Measurements from ENCODE around the gene ERMN. TPM values are rescaled to one million over a fixed set of nuclear protein-coding genes. Genes with fewer than 3 reads are reported as not detected.
"Not testable (repeated sequence)": the region's sequence is repeated elsewhere in the genome, so short reads cannot be mapped to it uniquely, and the experiment has no call there.

The ERMN gene
- total RNA-seq, 1 donor from 2014 or later, result not detected

DNA sequence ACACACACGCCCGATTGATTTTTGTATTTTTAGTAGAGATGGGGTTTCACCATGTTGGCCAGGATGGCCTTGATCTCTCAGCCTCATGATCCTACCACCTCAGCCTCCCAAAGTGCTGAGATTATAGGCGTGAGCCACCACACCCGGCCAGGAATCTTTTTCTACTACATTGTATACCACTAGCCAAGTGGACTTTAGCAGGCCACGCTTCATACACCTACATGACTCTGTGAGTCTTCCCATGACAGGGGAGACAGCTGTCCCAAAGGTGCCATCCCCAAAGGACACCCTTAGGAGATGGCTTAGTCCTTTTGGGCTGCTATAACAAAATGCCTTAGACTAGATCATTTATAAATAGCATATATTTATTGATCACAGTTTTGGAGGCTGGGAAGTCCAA lies 32.8 kb downstream of the ERMN start:
- no peak for DNase-seq (ENCODE audit: low read depth)

GRCh38 chr2:157291018-157291417 lies 34.6 kb downstream of the ERMN start:
- DNase-seq (ENCODE audit: low read depth), result peak; percentile 25

GRCh38 chr2:157290525-157290924 lies 35.1 kb downstream of the ERMN start:
- DNase-seq (ENCODE audit: low read depth), result no peak

DNA sequence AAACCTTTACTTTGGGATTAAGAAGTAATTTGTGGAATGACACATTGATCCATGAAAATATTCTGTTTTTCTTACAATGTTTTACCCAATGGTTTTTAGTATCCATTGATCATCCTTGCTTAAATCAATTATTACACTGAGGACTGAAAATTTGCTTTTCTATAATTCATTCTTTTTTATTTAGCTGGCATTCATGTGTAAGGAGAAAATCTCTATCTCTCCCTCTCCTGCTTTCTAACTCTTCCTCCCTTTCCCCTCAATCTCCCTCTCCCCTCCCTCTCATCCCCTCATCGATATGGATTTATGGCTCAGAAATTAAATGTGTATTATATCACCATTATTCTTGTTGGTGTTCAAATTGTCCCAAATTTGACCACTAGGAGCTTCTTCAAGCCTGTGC lies 38.5 kb downstream of the ERMN start:
- no peak for DNase-seq (ENCODE audit: low read depth)

DNA sequence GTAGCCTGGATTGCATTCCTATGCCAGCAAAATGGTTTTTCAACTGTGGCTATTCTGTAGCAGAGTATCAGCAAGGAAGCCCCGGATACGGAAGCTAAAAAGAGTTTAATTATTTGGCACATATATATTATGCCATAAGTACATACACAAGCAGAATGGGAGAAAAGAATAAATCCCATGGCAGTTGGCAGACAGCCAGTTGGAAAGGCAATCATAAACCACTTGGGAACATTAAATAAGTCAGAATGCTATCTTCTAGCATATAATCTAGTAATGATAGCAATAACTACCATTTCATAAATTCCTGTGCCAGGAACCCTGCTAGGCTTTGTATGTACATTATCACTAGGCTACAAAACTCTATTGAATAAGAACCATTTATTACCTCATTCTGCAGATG lies 42.2 kb downstream of the ERMN start:
- no peak for DNase-seq (ENCODE audit: low read depth)

DNA sequence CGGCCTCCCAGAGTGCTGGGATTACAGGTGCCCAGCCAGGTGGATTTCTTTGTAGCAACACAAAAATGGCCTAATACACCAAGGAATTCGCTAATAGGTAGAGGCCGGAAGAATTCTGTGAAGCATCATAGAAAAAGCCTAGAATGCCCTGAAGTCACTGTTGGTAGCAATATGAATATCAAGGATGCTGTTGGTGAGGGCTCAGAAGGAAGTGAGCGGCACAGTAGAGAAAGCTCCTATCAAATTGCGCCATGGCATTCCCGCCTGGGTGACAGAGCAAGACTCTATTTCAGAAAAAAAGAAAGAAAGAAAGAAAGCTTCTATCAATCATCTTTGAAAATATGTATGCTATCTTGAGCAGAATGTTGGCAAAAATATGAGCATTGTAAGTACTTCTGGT lies 44.3 kb downstream of the ERMN start:
- DNase-seq (ENCODE audit: low read depth), result no peak

- DNase-seq (ENCODE audit: low read depth), result not testable (repeated sequence)
These were observed 46.3 kb downstream of the ERMN start for GRCh38 chr2:157279311-157279710.

GRCh38 chr2:157271590-157272203 lies 53.9 kb downstream of the ERMN start:
- no peak for DNase-seq (ENCODE audit: low read depth)

DNA sequence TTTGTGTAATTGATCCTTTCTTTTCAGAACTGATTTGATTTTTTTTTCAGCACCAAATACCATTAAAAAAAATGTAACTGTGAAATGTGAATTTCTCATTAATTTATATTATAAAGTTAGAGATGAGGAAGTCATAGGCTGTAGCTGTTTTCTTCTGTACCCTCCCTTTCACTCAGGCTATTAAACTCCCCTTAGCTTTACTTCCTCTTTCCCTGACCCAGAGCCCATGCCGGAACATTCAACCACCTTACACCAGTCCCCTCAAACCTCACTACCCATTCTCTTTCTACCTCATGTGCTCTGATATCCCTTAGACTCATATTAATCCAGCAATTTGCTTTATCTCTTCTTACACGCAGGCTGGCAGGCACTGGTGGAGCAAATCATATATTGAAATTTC lies 55.7 kb downstream of the ERMN start:
- DNase-seq (ENCODE audit: low read depth), result no peak

DNA sequence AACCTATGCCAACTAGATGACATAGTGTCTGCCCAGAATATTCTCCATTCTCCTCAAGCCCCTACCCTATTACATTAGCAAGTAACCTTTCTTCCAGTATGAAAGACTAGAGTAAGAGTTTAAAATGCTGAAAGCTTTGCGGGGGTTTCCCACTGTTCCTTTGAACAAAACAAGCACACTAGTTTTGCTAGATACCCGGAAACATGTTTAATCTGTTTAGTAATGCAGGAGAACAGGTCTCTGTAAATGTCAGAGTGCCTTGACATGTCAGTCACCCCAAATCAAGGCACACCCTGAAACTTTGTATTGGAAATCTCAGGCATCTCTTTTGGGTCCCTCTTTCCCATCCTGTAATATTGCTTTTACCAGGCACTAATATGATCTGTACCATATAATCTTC lies 56.6 kb downstream of the ERMN start:
- DNase-seq (ENCODE audit: low read depth), result no peak

Other genes starting within 250 kb of the ERMN start
- 3.7 and 10.1 TPM in 2 replicates for gene GALNT5, start 68.1 kb downstream of the ERMN start, total RNA-seq
- gene CYTIP, start 118.3 kb upstream of the ERMN start, total RNA-seq, result 0.94 TPM in 1 of 2 replicates, not detected in the other

Data from renal cortical epithelial cell (primary cell).